HCT116 (cell line): Measurements from ENCODE around the gene RBP7.

Experiments
- CTCF ChIP-seq, 3 experiments: fragments of 200-600 bp in 1 of 3; sonication (generic) in 1 of 3; IDR thresholded peaks in 2 of 3; conservative IDR thresholded peaks in 1 of 3; 2 replicates each; pipeline ENCODE4 v1.5.1; 2012 to 2017; ENCODE audit warnings: low read depth in 2 of 3, low read length in 2 of 3, antibody characterized with exemption in 1 of 3, borderline replicate concordance in 1 of 3, control low read depth in 1 of 3, mild to moderate bottlenecking in 1 of 3, mixed read lengths in 1 of 3, mixed run types in 1 of 3, moderate library complexity in 1 of 3; ENCODE audit not compliant: insufficient read depth in 1 of 3
- EZH2 ChIP-seq: fragments of 200-600 bp; sonication (generic); IDR thresholded peaks from 2 replicates; pipeline ENCODE4 v1.6.1; 2017; ENCODE audit warnings: antibody characterized with exemption, mixed run types
- JUND ChIP-seq: IDR thresholded peaks from 2 replicates; pipeline ENCODE4 v1.6.1; 2012
- MAX ChIP-seq: IDR thresholded peaks from 2 replicates; pipeline ENCODE4 v1.6.1; 2012
- POLR2A ChIP-seq: IDR thresholded peaks from 2 replicates; pipeline ENCODE4 v1.7.0; 2011; ENCODE audit warnings: borderline replicate concordance; ENCODE audit not compliant: insufficient read depth, insufficient read length; ENCODE audit errors: extremely low read depth
- REST ChIP-seq: IDR thresholded peaks from 2 replicates; pipeline ENCODE4 v1.6.1; 2012; ENCODE audit warnings: low read depth
- SP1 ChIP-seq: IDR thresholded peaks from 2 replicates; pipeline ENCODE4 v1.6.1; 2012; ENCODE audit warnings: low read depth
- TCF7L2 ChIP-seq: IDR thresholded peaks from 2 replicates; pipeline ENCODE4 v1.7.0; 2011; ENCODE audit warnings: borderline replicate concordance, inconsistent platforms; ENCODE audit not compliant: insufficient read depth, insufficient read length; ENCODE audit errors: extremely low read depth

GRCh38 chr1:10048601-10049000, 51.6 kb downstream of the RBP7 start:
- no peak for TF ChIP-seq CTCF (IDR thresholded peaks at IDR 0.05 in 2 of 3, conservative IDR thresholded peaks at IDR 0.05 in 1 of 3; ENCODE audit: borderline replicate concordance in 1 of 3, insufficient read depth in 1 of 3, low read depth in 2 of 3, low read length in 2 of 3)
- no peak for TF ChIP-seq TCF7L2
- no peak for TF ChIP-seq JUND
- no peak for TF ChIP-seq SP1
- no peak for TF ChIP-seq POLR2A
- TF ChIP-seq EZH2, result no peak
- no peak for TF ChIP-seq MAX
- TF ChIP-seq REST, result no peak
